K562 (cell line): ENCODE data around the gene VDAC2. TPM values are rescaled to one million over a fixed set of nuclear protein-coding genes. Genes with fewer than 3 reads are reported as not detected.
A peak's percentile ranks its signal among the peaks of the same experiment; 100 is the strongest.

Source experiments
- ATAC-seq: fragments of 200-7000 bp; cut with Tn5 transposase; 3 replicates; pipeline ENCODE4 v1.9.1; 2020; ENCODE audit warnings: moderate library complexity
- BruUV-seq: library from RNA; stranded (reverse); fragments of 400-500 nt; replicated peaks from 2 replicates; lab custom pipeline; 2021; lab: Mats Ljungman, UMichigan
- CTCF ChIA-PET: fragments of 300-600 bp; formaldehyde crosslinking; extraction: SDS; loops from one replicate; lab custom pipeline; 2021; ENCODE audit warnings: low intra/inter-chr PET ratio; lab: Yijun Ruan, JAX
- POLR2A ChIA-PET: fragments of 300-600, 350-650 bp; sonication (Branson Sonifier 250); formaldehyde crosslinking; extraction: SDS; loops from one replicate; lab custom pipeline; 2021; ENCODE audit warnings: antibody characterized with exemption, inconsistent platforms; lab: Yijun Ruan, JAX
- DNase-seq, 4 experiments: peaks; one replicate each; pipeline versions ENCODE4 v3.0.0 to v3.0.0-alpha.2; 2011 to 2018; ENCODE audit warnings: low spot score in 3 of 4, mixed read lengths in 3 of 4; ENCODE audit errors: extremely low read depth in 1 of 4
- FAIRE-seq: peaks from 2 replicates; lab custom pipeline; 2011; peaks lifted over from hg19 to GRCh38; lab: Jason Lieb, UNC
- H2AFZ ChIP-seq: 2 replicates; pipeline ENCODE4 v1.6.0; 2011; ENCODE audit warnings: low read depth, low read length, control low read depth, inconsistent platforms
- H3K27ac ChIP-seq: fragments of 200-600 bp; 3 replicates; pipeline ENCODE4 v1.8.0; 2011; ENCODE audit warnings: low read depth, mild to moderate bottlenecking, control low read depth, inconsistent platforms, low read length, moderate library complexity, mixed read lengths; ENCODE audit errors: extremely low read depth
- H3K27me3 ChIP-seq, 2 experiments: fragments of 300-600 bp in 1 of 2; 2 replicates in 1 of 2; 3 replicates in 1 of 2; pipeline versions ENCODE4 v1.6.0 to v1.8.0; 2011; ENCODE audit warnings: inconsistent platforms in 2 of 2, low read length in 2 of 2, mild to moderate bottlenecking in 1 of 2, mixed read lengths in 1 of 2, moderate library complexity in 1 of 2; ENCODE audit not compliant: control insufficient read depth in 2 of 2, insufficient read depth in 2 of 2
- H3K36me3 ChIP-seq: fragments of 300-600 bp; 3 replicates; pipeline ENCODE4 v1.8.0; 2011; ENCODE audit warnings: mild to moderate bottlenecking, low read length, inconsistent platforms; ENCODE audit not compliant: control insufficient read depth, insufficient read depth
- H3K4me1 ChIP-seq, 2 experiments: fragments of 200-600 bp in 1 of 2; replicated peaks in 1 of 2; 2 replicates in 1 of 2; 3 replicates in 1 of 2; pipeline versions ENCODE4 v1.5.1 to v1.8.0; 2011; ENCODE audit warnings: inconsistent platforms in 2 of 2, low read length in 2 of 2, mild to moderate bottlenecking in 1 of 2, mixed read lengths in 1 of 2, moderate library complexity in 1 of 2; ENCODE audit not compliant: control insufficient read depth in 2 of 2, insufficient read depth in 2 of 2
- H3K4me2 ChIP-seq: 2 replicates; pipeline ENCODE4 v1.6.1; 2011; ENCODE audit warnings: low read length, control low read depth, inconsistent platforms, mixed read lengths; ENCODE audit not compliant: insufficient read depth
- H3K4me3 ChIP-seq: fragments of 200-600 bp; sonication (generic), shearing (Covaris generic); 2 replicates; pipeline ENCODE4 v1.5.1; 2016; ENCODE audit warnings: control low read depth, inconsistent platforms
- H3K79me2 ChIP-seq: fragments of 200-600 bp; 3 replicates; pipeline ENCODE4 v1.8.0; 2011; ENCODE audit warnings: low read length, inconsistent platforms; ENCODE audit not compliant: control insufficient read depth, insufficient read depth
- H3K9ac ChIP-seq, 2 experiments: 2 replicates each; pipeline versions ENCODE4 v1.6.0 to v1.6.1; 2011; ENCODE audit warnings: low read depth in 2 of 2, low read length in 2 of 2, control low read depth in 1 of 2, inconsistent platforms in 1 of 2, mild to moderate bottlenecking in 1 of 2, mixed read lengths in 1 of 2; ENCODE audit not compliant: insufficient read depth in 1 of 2
- H3K9me1 ChIP-seq: one replicate; pipeline ENCODE4 v1.6.0; 2011; ENCODE audit warnings: inconsistent platforms, mild to moderate bottlenecking, low read length, moderate library complexity; ENCODE audit not compliant: control insufficient read depth, insufficient read depth
- H3K9me3 ChIP-seq: replicated peaks from 2 replicates; pipeline ENCODE4 v1.5.1; 2011; ENCODE audit warnings: low read depth, low read length, inconsistent platforms; ENCODE audit not compliant: control insufficient read depth, insufficient read depth
- H4K20me1 ChIP-seq: replicated peaks from 2 replicates; pipeline ENCODE4 v1.6.1; 2011; ENCODE audit warnings: low read length, inconsistent platforms, mixed read lengths; ENCODE audit not compliant: control insufficient read depth, insufficient read depth
- STAT5A ChIP-seq: IDR thresholded peaks from 2 replicates; pipeline ENCODE4 v1.6.1; 2012; ENCODE audit warnings: low read length, inconsistent platforms, borderline replicate concordance
- STAT5B ChIP-seq: fragments of 250-450 bp; sonication (Bioruptor Pico); IDR thresholded peaks from 2 replicates; pipeline ENCODE4 v1.8.0; 2021; ENCODE audit warnings: mild to moderate bottlenecking, inconsistent platforms
- TAF1 ChIP-seq: IDR thresholded peaks from 2 replicates; pipeline ENCODE4 v1.6.1; 2011; ENCODE audit warnings: mild to moderate bottlenecking, low read length, moderate library complexity; ENCODE audit not compliant: insufficient read depth, control insufficient read depth, severe bottlenecking; ENCODE audit errors: extremely low read depth
- TEAD1 ChIP-seq, 2 experiments: fragments of 450-650 bp in 1 of 2; sonication (generic) in 1 of 2; formaldehyde crosslinking; IDR thresholded peaks; 2 replicates each; pipeline versions ENCODE4 v1.4.0 to v1.8.0; 2020 to 2022; ENCODE audit warnings: mild to moderate bottlenecking in 2 of 2, missing genetic modification reagents in 1 of 2
- TFAP4 ChIP-seq: sonication (generic); formaldehyde crosslinking; IDR thresholded peaks from 2 replicates; pipeline ENCODE4 v1.8.0; 2022; ENCODE audit warnings: missing genetic modification reagents, mild to moderate bottlenecking, moderate library complexity, borderline replicate concordance
- WHSC1 ChIP-seq: IDR thresholded peaks from one replicate; pipeline ENCODE4 v1.6.1; 2012; ENCODE audit warnings: low read length, control low read depth, inconsistent platforms
- ZNF778 ChIP-seq: fragments of 450-650 bp; formaldehyde crosslinking; IDR thresholded peaks from 2 replicates; pipeline ENCODE4 v1.4.0; 2020; ENCODE audit warnings: mild to moderate bottlenecking, moderate library complexity
- WGBS: fragments of 100-300 bp; shearing (Covaris generic); methylation state at CpG from one replicate; pipeline ENCODE4 v1.1.6; 2016; ENCODE audit warnings: low coverage, mixed read lengths; ENCODE audit not compliant: insufficient coverage; ENCODE audit errors: missing lambda C conversion rate; 5-methylcytosine and 5-hydroxymethylcytosine counted together
- in situ Hi-C: fragments of 300-500 bp; cut with MboI; formaldehyde crosslinking; loops from 4 replicates; pipeline ENCODE4 v1.15.0; 2018; ENCODE audit warnings: inconsistent platforms, mixed read lengths
- intact Hi-C: fragments of 100-400 bp; cut with micrococcal nuclease; formaldehyde crosslinking; loops from 2 replicates; pipeline ENCODE4 v1.14.2; 2022
- polyA plus RNA-seq, 8 experiments: library from polyadenylated mRNA; depleted of rRNA in 4 of 8; stranded (reverse) in 5 of 8; unstranded in 3 of 8; fragments of >200 nt; fragmentation: Nextera tagmentation in 2 of 8; fragmentation: Illumina TruSeq in 1 of 8; extraction: Ambion mirVana in 2 of 8; extraction: Trizol in 1 of 8; gene quantifications; 2 replicates each; pipeline versions ENCODE4 v1.2.1 to v1.2.3, GENCODE V29; 2011 to 2014; ENCODE audit warnings: inconsistent platforms in 1 of 8, missing spikeins in 1 of 8
- total RNA-seq, 7 experiments: library from RNA; depleted of rRNA in 6 of 7; stranded (reverse); fragments of >200 nt in 6 of 7; fragmentation: Illumina TruSeq in 2 of 7; extraction: Trizol in 2 of 7; gene quantifications; 2 replicates each; pipeline versions ENCODE4 v1.2.1 to v1.2.3, GENCODE V29; 2011 to 2021; ENCODE audit warnings: low replicate concordance in 1 of 7
- TF ChIP-seq, protein P1 (sequence below): fragments of 200-800 bp; sonication (Bioruptor generic); IDR thresholded peaks from 2 replicates; pipeline ENCODE4 v1.6.1; 2016; ENCODE audit warnings: missing genetic modification characterization, missing compliant biosample characterization
- TF ChIP-seq, protein P2 (sequence below): fragments of 150-350 bp; conservative IDR thresholded peaks from 2 replicates; pipeline ENCODE4 v1.6.1; 2014; ENCODE audit warnings: low read length

Gene VDAC2
- total and polyA plus RNA-seq, 9 of the 15 experiments (the other 6 are each of a cell fraction or from before 2014, with no cell fraction given) = 139 to 450 (median 250) TPM

GRCh38 chr10:75231672-75232581, 21.3 kb downstream of the VDAC2 start:
- POLR2A ChIA-PET = interaction anchor here (0.6 to 4.8 kb wide), 18 partner anchors 8 to 118 kb away, joined by 3 to 28 read pairs (median 4); partner anchors contain the start of gene VDAC2
- FAIRE-seq (no peak), ATAC-seq (no peak), DNase-seq (peak in 1 of 4 experiments; percentile 23)
- Histone ChIP-seq H3K9me3 (no peaks in the 10 kb centered on the region), H3K79me2 (peaks cover 58% of the 10 kb centered on the region), H3K27ac (peak overlapping the region; percentile 42; the same call in 2 of the 3 replicates), H3K4me1 (peaks cover 14 to 30% of the 10 kb centered on the region in 2 experiments), H3K36me3 (peaks cover 64% of the 10 kb centered on the region), H3K4me3 (no peak overlapping the region), H3K27me3 (no peaks in the 10 kb centered on the region), H4K20me1 (peaks cover 15% of the 10 kb centered on the region), H2AFZ (no peak overlapping the region), H3K9ac (no peak overlapping the region; a peak in 1 of 4 replicates), H3K4me2 (no peak overlapping the region), H3K9me1 (no peaks in the 10 kb centered on the region)
- WGBS = 84% methylated on average over 4 of the region's 4 CpGs
- CTCF ChIA-PET = interaction anchor here (3.7 kb wide), 1 partner anchor 44 kb away, joined by 38 read pairs; no protein-coding TSS in a partner anchor
- no TSS peak for BruUV-seq
- intact Hi-C loops (loop anchor here (5.0 to 10.0 kb wide), 3 partner anchors 407 to 965 kb away; partner anchors contain the start of gene KAT6B), in situ Hi-C loops (loop anchor here (10.0 kb wide), 1 partner anchor 987 kb away; no protein-coding TSS in a partner anchor)
- TF ChIP-seq ZNF778 (CRISPR knock-in tag) = no peak
- no peak for TF ChIP-seq TFAP4 (CRISPR knock-in tag)
- TF ChIP-seq, protein P1, sequence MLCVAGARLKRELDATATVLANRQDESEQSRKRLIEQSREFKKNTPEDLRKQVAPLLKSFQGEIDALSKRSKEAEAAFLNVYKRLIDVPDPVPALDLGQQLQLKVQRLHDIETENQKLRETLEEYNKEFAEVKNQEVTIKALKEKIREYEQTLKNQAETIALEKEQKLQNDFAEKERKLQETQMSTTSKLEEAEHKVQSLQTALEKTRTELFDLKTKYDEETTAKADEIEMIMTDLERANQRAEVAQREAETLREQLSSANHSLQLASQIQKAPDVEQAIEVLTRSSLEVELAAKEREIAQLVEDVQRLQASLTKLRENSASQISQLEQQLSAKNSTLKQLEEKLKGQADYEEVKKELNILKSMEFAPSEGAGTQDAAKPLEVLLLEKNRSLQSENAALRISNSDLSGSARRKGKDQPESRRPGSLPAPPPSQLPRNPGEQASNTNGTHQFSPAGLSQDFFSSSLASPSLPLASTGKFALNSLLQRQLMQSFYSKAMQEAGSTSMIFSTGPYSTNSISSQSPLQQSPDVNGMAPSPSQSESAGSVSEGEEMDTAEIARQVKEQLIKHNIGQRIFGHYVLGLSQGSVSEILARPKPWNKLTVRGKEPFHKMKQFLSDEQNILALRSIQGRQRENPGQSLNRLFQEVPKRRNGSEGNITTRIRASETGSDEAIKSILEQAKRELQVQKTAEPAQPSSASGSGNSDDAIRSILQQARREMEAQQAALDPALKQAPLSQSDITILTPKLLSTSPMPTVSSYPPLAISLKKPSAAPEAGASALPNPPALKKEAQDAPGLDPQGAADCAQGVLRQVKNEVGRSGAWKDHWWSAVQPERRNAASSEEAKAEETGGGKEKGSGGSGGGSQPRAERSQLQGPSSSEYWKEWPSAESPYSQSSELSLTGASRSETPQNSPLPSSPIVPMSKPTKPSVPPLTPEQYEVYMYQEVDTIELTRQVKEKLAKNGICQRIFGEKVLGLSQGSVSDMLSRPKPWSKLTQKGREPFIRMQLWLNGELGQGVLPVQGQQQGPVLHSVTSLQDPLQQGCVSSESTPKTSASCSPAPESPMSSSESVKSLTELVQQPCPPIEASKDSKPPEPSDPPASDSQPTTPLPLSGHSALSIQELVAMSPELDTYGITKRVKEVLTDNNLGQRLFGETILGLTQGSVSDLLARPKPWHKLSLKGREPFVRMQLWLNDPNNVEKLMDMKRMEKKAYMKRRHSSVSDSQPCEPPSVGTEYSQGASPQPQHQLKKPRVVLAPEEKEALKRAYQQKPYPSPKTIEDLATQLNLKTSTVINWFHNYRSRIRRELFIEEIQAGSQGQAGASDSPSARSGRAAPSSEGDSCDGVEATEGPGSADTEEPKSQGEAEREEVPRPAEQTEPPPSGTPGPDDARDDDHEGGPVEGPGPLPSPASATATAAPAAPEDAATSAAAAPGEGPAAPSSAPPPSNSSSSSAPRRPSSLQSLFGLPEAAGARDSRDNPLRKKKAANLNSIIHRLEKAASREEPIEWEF (CRISPR knock-in tag) = no peak
- TF ChIP-seq, protein P2, sequence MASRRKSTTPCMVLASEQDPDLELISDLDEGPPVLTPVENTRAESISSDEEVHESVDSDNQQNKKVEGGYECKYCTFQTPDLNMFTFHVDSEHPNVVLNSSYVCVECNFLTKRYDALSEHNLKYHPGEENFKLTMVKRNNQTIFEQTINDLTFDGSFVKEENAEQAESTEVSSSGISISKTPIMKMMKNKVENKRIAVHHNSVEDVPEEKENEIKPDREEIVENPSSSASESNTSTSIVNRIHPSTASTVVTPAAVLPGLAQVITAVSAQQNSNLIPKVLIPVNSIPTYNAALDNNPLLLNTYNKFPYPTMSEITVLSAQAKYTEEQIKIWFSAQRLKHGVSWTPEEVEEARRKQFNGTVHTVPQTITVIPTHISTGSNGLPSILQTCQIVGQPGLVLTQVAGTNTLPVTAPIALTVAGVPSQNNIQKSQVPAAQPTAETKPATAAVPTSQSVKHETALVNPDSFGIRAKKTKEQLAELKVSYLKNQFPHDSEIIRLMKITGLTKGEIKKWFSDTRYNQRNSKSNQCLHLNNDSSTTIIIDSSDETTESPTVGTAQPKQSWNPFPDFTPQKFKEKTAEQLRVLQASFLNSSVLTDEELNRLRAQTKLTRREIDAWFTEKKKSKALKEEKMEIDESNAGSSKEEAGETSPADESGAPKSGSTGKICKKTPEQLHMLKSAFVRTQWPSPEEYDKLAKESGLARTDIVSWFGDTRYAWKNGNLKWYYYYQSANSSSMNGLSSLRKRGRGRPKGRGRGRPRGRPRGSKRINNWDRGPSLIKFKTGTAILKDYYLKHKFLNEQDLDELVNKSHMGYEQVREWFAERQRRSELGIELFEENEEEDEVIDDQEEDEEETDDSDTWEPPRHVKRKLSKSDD = no peak
- no peak for TF ChIP-seq STAT5B (CRISPR knock-in tag)
- TF ChIP-seq STAT5A = 0 out of 2 replicates have a peak, but pooled peaks have one; percentile 21
- no peak for TF ChIP-seq WHSC1
- no peak; a peak in 1 of 4 replicates for TF ChIP-seq TEAD1 (CRISPR knock-in tag; IDR thresholded peaks at IDR 0.05)
- no peak for TF ChIP-seq TAF1
